PC-3 (cell line): ENCODE measurements around the gene ZNF281.

Source experiments
- CTCF ChIP-seq: fragments of 300-600 bp; sonication (generic); conservative IDR thresholded peaks from 2 replicates; pipeline ENCODE4 v1.5.1; 2017; ENCODE audit warnings: antibody characterized with exemption, low read depth, mild to moderate bottlenecking, low read length
- EZH2phosphoT487 ChIP-seq: fragments of 300-600 bp; sonication (generic); IDR thresholded peaks from 2 replicates; pipeline ENCODE4 v1.6.1; 2018; ENCODE audit warnings: mild to moderate bottlenecking, antibody characterized with exemption, low read length, borderline replicate concordance

GRCh38 chr1:200374569-200375295 lies 35.1 kb downstream of the ZNF281 start:
- no peak for TF ChIP-seq EZH2phosphoT487
- no peak for TF ChIP-seq CTCF
